ENCODE data around the gene TKT.

Gene TKT

DNA sequence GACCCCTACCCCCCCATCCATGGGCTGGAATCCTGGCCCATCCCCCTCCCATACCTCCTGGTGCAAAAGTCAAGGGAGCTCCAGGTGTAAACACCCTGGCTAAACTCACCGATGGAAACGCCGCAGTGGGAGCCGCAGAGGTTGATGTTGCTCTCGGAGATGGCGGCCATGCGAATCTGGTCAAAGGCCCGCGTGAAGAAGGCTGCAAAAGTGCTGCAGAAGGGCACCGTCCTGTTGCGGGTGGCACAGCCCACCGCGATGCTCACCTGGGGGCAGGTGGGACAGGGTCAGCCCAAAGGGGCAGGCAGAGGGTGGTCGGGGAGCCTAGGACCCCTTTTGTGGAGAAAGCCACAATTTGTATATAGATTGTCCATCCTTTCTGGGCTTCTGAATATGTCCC is 26.7 kb downstream of the TKT start:
- intact Hi-C loops (cut with micrococcal nuclease), result no loop called here
- no peak overlapping the region for H3K27ac Mint-ChIP-seq
- H3K27me3 Mint-ChIP-seq, result no peaks in the 10 kb centered on the region
- peaks cover 100% of the 10 kb centered on the region for H3K36me3 Mint-ChIP-seq (ENCODE audit: low read depth)
- no peak overlapping the region for H3K4me3 Mint-ChIP-seq
- H3K9me3 Mint-ChIP-seq, result no peaks in the 10 kb centered on the region
- peaks cover 17% of the 10 kb centered on the region for H3K4me1 Mint-ChIP-seq (ENCODE audit: low read depth)

DNA sequence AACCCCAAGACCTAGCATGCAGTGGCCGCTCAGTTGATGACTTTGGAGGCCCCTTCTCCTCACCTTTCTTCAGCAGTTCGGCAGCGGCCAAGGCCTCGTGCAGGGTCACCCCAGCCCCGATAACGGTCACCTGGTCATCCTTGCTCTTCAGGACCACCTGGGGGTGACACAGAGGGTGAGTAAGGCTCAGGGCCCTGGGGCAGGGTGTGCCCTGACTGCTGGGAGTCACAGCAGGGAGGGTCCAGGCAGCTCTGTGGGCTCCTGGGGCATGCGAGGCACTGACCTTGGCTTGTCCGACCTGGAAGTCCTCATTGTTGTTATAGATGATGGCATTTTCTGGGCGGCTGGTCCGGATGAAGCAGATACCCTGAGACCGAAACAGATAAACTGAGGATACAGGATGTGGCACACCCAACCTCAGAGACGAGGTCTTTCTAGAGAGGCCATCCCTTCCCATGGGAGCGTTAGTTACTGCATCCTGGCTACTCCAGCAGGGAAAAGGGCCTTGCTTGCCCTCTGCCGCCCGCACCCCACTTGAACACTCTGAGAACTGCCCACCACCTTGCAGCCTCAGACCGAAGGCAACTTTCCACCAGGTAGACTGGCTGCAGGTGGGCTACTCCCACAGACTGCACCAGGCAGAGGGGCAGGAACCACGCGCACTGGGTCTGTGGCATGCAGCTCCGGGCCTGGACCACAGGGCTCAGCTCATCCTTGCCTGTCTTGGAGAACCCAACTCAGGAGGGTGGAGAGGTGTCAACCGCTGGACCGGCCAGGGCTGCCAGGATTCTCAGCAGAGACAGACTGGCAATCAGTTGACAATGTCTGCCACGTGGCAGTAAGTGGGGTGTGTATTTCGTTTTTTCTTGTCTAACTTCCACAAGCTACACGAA is 27.6 kb downstream of the TKT start:
- Mint-ChIP-seq H3K36me3 (ENCODE audit: low read depth) (peaks cover 100% of the 10 kb centered on the region), H3K9me3 (no peaks in the 10 kb centered on the region), H3K4me3 (no peak overlapping the region), H3K27me3 (no peaks in the 10 kb centered on the region), H3K4me1 (ENCODE audit: low read depth) (peaks cover 8% of the 10 kb centered on the region), H3K27ac (no peak overlapping the region)
- intact Hi-C loops (cut with micrococcal nuclease), result no loop called here

DNA sequence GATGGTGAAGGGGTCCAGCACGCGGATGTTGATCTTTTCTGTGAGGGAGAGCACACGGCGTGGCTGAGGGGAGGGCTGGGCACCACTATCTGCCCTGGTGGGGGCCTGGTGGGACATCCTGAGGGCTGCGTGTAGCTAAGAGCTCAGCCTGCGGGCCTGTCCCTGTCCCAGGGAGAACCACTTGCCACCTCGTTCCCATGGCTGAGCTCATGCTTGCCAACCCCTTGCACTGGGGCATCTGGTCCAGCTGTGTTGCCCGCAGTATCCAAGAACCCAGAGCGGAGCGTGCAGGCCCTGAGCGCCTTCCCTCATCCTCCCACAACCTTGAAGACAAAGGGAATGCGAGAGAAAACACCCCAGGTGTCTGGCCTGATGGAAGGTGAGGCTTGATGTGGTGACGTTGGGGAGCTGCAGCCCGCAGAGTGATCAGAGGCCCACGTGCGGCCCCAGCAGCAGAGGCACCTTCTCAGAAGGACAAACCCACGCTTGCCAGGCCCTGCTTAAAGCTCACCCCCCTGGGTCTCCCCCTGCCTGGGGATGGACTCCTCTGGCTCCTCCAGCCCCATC is 28.9 kb downstream of the TKT start:
- no peaks in the 10 kb centered on the region for H3K9me3 Mint-ChIP-seq
- H3K4me3 Mint-ChIP-seq, result no peak overlapping the region
- no peaks in the 10 kb centered on the region for H3K27me3 Mint-ChIP-seq
- peaks cover 100% of the 10 kb centered on the region for H3K36me3 Mint-ChIP-seq (ENCODE audit: low read depth)
- intact Hi-C loops (cut with micrococcal nuclease), result no loop called here
- H3K27ac Mint-ChIP-seq, result no peak overlapping the region
- H3K4me1 Mint-ChIP-seq (ENCODE audit: low read depth), result peaks cover 8% of the 10 kb centered on the region

DNA sequence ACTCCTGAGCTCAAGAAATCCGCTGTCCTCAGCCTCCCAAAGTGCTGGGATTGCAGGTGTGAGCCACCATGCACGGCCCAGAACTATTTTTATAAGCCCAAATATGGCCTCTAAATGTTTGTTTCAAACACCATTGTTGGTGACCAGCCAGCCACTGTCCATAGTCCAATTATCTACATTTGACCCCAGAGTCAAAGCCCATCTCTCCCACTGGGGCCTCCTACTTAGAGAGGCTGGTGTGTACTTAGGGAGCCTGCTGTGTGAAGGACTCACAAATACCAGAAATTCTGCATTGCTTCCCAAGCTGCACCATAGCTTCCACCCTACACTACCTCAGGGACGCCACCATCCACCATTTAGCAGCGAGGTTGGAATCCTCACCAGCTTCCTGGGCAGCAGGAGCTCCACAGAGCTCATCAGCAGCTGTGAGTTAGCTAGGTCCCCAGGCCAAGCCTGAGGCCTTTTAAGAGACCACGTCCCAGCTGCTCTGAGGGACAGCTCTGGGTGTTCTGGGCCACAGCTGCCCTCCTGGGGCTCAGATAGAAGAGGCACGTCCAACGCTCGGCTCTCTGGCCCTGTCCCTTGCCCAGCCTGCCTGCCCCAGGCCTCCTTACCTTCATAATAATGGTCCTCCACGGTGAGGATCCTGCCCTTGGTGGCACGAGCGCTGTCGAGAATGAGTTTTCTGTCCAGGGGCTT is 29.5 kb downstream of the TKT start:
- Mint-ChIP-seq H3K36me3 (ENCODE audit: low read depth) (peaks cover 95% of the 10 kb centered on the region), H3K27me3 (no peaks in the 10 kb centered on the region), H3K4me3 (no peak overlapping the region), H3K27ac (no peak overlapping the region), H3K4me1 (ENCODE audit: low read depth) (peaks cover 8% of the 10 kb centered on the region), H3K9me3 (no peaks in the 10 kb centered on the region)
- intact Hi-C loops (cut with micrococcal nuclease), result no loop called here

DNA sequence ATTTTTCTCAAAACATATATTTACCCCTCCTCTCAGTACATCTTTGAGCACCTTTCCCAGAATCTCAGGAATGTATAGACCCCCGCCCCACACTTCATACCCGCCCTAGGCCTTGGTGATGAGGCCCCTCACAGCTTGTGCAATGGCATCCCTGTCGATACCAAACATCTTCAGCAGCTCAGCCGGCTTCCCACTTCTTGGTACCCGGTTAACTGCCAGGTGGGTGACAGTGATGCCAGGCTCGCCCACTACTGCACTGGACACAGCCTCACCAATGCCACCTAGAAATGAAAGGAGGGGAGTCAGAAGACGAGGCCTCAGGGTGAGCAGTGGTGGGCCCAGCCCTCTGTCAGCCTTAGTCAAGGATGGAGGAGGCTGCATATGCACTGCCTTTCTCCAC is 30.2 kb downstream of the TKT start:
- no peaks in the 10 kb centered on the region for H3K9me3 Mint-ChIP-seq
- intact Hi-C loops (cut with micrococcal nuclease), result no loop called here
- H3K27me3 Mint-ChIP-seq, result no peaks in the 10 kb centered on the region
- H3K27ac Mint-ChIP-seq, result no peak overlapping the region
- no peak overlapping the region for H3K4me3 Mint-ChIP-seq
- peaks cover 88% of the 10 kb centered on the region for H3K36me3 Mint-ChIP-seq (ENCODE audit: low read depth)
- H3K4me1 Mint-ChIP-seq (ENCODE audit: low read depth), result peaks cover 8% of the 10 kb centered on the region

DNA sequence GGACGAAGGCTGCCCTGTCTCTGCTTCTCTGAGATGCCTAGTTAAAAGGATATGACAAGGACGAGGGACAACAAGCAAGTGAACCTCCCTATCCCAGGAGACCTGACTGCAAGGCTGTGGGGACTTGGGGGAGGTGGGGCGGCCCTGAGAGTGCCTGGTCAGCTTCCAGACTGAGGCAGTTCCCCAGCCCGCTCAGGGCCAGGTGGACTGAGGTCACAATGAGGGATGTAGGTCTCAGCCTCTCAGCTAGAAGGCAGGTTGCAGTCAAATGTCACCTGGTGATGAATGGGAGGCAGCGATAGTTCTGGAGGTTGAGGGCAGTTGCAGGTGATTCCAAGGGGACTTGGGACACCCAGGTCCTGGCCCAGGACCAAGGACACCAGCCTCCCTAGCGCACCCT is 30.6 kb downstream of the TKT start:
- intact Hi-C loops (cut with micrococcal nuclease), result no loop called here
- H3K27ac Mint-ChIP-seq, result peak overlapping the region; percentile 41
- H3K9me3 Mint-ChIP-seq, result no peaks in the 10 kb centered on the region
- no peak overlapping the region for H3K4me3 Mint-ChIP-seq
- H3K27me3 Mint-ChIP-seq, result no peaks in the 10 kb centered on the region
- peaks cover 10% of the 10 kb centered on the region for H3K4me1 Mint-ChIP-seq (ENCODE audit: low read depth)
- peaks cover 84% of the 10 kb centered on the region for H3K36me3 Mint-ChIP-seq (ENCODE audit: low read depth)

DNA sequence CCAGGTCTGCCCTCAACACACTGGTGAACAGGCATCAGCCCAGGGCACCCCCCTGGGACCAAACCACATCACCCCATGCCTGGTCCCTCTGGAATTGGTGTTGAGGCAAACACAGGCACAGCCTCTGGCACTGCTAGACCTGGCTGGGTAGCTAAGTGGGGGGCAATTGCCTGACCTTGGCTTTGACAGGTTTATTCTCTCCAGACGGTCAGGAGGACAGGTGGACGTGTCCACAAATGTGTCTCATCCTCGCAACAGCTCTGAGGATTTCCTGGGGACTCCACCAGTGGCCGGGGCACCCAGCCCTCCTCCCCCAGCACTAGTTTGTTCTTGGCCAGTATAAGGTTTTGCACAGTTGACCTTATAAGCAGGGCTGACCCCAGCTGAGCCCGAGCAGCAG is 31.3 kb downstream of the TKT start:
- Mint-ChIP-seq H3K4me1 (ENCODE audit: low read depth) (peaks cover 17% of the 10 kb centered on the region), H3K4me3 (no peak overlapping the region), H3K27ac (peak overlapping the region; percentile 41), H3K9me3 (no peaks in the 10 kb centered on the region), H3K36me3 (ENCODE audit: low read depth) (peaks cover 77% of the 10 kb centered on the region), H3K27me3 (no peaks in the 10 kb centered on the region)
- intact Hi-C loops (cut with micrococcal nuclease), result no loop called here

DNA sequence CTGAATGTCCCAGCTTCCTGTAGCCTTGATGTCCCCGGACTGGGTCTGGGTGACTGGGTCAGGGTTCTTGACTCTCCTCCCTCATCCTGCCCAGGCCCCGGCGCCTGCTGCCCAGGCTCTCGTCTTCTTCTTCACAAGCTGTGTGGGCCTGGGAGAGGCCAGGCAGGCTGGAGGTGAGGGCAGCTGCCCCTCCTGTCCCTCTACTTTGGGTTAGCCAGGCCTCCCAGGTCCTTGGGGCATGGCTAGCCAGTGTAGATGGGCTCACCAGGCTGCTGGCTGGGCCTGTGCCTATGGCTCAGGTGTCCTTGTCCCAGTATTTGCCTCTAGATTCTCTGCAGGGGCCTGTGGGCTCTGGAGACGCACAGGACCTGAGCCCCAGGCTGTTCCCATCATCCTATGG is 31.8 kb downstream of the TKT start:
- Mint-ChIP-seq H3K4me1 (ENCODE audit: low read depth) (peaks cover 17% of the 10 kb centered on the region), H3K27me3 (no peaks in the 10 kb centered on the region), H3K4me3 (no peak overlapping the region), H3K36me3 (ENCODE audit: low read depth) (peaks cover 72% of the 10 kb centered on the region), H3K27ac (no peak overlapping the region), H3K9me3 (no peaks in the 10 kb centered on the region)
- intact Hi-C loops (cut with micrococcal nuclease), result no loop called here

DNA sequence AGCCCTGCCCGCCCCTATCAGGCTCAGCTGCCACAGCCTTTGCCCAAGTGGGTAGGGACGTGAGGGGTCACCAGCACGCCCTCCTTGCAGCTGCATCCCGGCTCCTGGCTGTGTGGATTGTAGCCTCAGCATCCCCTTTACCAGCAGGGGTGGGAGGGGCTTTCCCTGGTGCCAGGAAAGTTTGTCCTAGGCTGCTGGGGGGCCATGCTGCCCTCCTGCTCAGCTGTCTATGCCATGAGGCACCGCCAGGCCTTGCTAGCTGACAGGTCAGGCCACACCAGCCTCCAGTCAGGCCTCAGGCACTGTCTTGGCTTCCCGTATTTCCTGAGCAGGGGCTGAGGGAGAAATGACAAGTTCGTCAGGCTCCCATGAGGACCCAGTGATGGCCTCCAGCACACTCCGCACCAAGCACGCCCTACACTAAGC is 32.3 kb downstream of the TKT start:
- peaks cover 17% of the 10 kb centered on the region for H3K4me1 Mint-ChIP-seq (ENCODE audit: low read depth)
- H3K27me3 Mint-ChIP-seq, result no peaks in the 10 kb centered on the region
- no peaks in the 10 kb centered on the region for H3K9me3 Mint-ChIP-seq
- intact Hi-C loops (cut with micrococcal nuclease), result no loop called here
- no peak overlapping the region for H3K27ac Mint-ChIP-seq
- H3K4me3 Mint-ChIP-seq, result no peak overlapping the region
- peaks cover 67% of the 10 kb centered on the region for H3K36me3 Mint-ChIP-seq (ENCODE audit: low read depth)

DNA sequence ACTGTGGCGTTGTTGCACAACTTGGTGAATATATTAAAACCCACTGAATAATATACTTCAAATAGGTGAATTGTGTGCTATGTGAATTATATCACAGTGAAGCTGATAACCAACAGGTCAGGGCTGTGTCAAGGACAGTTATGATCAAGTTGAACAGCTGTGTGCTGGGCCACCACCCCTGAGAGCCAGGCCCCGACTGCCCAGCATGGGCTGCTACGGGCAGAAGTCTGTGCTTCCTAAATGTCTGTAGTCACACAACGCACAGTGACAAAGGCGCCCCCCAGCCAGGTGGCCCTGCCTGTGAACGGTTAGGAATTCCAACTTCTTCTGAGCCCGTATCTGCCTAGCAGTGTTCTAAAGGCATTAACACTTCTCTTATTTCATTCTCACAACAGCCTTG is 32.8 kb downstream of the TKT start:
- H3K27me3 Mint-ChIP-seq, result no peaks in the 10 kb centered on the region
- peak overlapping the region; percentile 19 for H3K27ac Mint-ChIP-seq
- no peak overlapping the region for H3K4me3 Mint-ChIP-seq
- H3K9me3 Mint-ChIP-seq, result no peaks in the 10 kb centered on the region
- peaks cover 22% of the 10 kb centered on the region for H3K4me1 Mint-ChIP-seq (ENCODE audit: low read depth)
- peaks cover 62% of the 10 kb centered on the region for H3K36me3 Mint-ChIP-seq (ENCODE audit: low read depth)
- intact Hi-C loops (cut with micrococcal nuclease), result no loop called here

DNA sequence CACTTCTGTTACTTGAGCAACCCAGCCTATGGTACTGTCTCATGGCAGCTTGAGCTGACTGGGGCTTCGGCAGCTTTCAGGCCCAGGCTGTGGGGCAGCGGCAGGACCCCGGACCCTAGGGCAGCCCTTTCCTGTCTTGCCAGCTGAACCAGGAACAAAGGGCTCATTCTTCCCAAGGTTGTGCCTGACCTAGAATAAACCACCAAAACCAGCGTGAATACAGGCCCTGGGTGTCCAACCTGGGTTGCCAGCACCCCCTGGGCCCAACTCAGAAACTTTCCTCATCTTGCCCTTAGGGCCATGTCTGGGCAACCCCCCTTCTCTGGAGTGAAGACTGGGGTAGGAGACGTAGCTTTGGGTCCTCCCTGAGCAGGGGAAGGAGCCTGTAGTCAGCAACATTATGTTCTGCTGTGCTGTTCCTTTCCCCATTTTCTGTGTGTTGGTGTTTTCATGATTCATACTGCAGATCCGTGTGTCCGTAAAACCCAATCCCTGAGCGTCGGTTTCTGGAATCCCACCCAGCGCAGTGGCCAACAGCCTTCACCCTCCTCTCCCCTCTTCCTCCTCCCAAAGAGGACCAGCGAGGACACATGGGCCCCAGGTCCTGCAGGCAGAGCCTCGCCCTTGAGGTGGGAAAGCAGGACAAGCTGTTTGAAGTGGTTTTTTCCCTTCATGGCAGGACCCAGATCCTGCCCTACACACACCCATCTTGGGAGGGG is 33.5 kb downstream of the TKT start:
- peaks cover 55% of the 10 kb centered on the region for H3K36me3 Mint-ChIP-seq (ENCODE audit: low read depth)
- H3K27me3 Mint-ChIP-seq, result no peaks in the 10 kb centered on the region
- H3K4me3 Mint-ChIP-seq, result no peak overlapping the region
- intact Hi-C loops (cut with micrococcal nuclease), result no loop called here
- H3K9me3 Mint-ChIP-seq, result no peaks in the 10 kb centered on the region
- H3K27ac Mint-ChIP-seq, result peak overlapping the region; percentile 19
- peaks cover 29% of the 10 kb centered on the region for H3K4me1 Mint-ChIP-seq (ENCODE audit: low read depth)

DNA sequence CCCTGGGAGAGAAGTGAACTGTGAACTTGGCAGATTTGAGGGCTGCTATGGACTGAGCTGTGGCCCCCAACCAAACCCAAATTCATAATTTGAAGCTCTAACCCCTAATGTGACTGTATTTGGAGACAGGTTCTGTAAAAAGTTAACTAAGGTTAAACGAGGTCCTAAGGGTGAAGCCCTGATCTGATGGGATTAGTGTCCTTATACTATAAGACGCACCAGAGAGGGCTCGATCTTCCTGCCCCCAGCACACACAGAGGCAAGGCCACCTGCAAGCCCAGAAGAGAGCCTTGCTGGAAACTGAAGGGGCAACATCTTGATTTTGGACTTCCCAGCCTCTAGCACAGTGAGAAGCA is 34.0 kb downstream of the TKT start:
- peak overlapping the region; percentile 19 for H3K27ac Mint-ChIP-seq
- peaks cover 50% of the 10 kb centered on the region for H3K36me3 Mint-ChIP-seq (ENCODE audit: low read depth)
- peaks cover 32% of the 10 kb centered on the region for H3K4me1 Mint-ChIP-seq (ENCODE audit: low read depth)
- no peak overlapping the region for H3K4me3 Mint-ChIP-seq
- no peaks in the 10 kb centered on the region for H3K9me3 Mint-ChIP-seq
- intact Hi-C loops (cut with micrococcal nuclease), result no loop called here
- H3K27me3 Mint-ChIP-seq, result no peaks in the 10 kb centered on the region

DNA sequence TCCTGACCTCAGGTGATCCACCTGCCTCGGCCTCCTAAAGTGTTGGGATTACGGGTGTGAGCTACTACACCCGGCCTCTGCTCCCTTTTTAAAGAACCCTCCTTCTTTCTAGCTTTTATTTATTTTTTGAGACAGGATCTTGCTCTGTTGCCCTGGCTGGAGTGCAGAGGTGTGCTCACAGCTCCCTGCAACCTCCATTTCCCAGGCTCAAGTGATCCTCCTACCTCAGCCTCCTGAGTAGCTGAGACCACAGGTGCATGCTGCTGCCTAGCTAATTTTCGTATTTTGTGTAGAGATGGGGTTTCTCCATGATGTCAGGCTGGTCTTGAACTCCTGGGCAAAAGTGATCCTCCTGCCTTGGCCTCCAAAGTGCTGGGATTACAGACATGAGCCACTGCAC is 34.5 kb downstream of the TKT start:
- no peaks in the 10 kb centered on the region for H3K27me3 Mint-ChIP-seq
- no peak overlapping the region for H3K4me3 Mint-ChIP-seq
- peak overlapping the region; percentile 18 for H3K27ac Mint-ChIP-seq

More for the DNA sequence above, 34.5 kb downstream of the TKT start:
- intact Hi-C loops (cut with micrococcal nuclease), result no loop called here
- Mint-ChIP-seq H3K36me3 (ENCODE audit: low read depth) (peaks cover 45% of the 10 kb centered on the region), H3K9me3 (no peaks in the 10 kb centered on the region), H3K4me1 (ENCODE audit: low read depth) (peaks cover 32% of the 10 kb centered on the region)

All from dendritic cell treated with granulocyte-macrophage colony-stimulating factor and Interleukin-4, amounts not matched to agents 40 ng/mL and 50 ng/mL, for 4 days (primary cell).